ENCODE measurements around the gene ZBTB45. TPM values are rescaled to one million over a fixed set of nuclear protein-coding genes. Genes with fewer than 3 reads are reported as not detected.

The ZBTB45 gene
- total and polyA plus RNA-seq, 10 of the 15 experiments (the other 5 are each of a cell fraction or from before 2014, with no cell fraction given) = 0.29 to 17.2 (median 4.2) TPM

GRCh38 chr19:58515259-58515658 is 4.4 kb downstream of the ZBTB45 start:
- TSS peak; percentile 74 for BruUV-seq (replicated peaks)
- H2AFZ ChIP-seq (ENCODE audit: control insufficient read depth, low read depth, low read length) = no peak overlapping the region
- H3K79me2 ChIP-seq (ENCODE audit: control insufficient read depth, insufficient read depth, low read length) = peaks cover 39% of the 10 kb centered on the region
- H3K27ac ChIP-seq (ENCODE audit: control insufficient read depth, insufficient read depth) = no peak overlapping the region
- in situ Hi-C loops (cut with MboI) (no loop called here), intact Hi-C loops (cut with micrococcal nuclease; ENCODE audit: unreplicated experiment) (loop anchor here (2.0 to 5.0 kb wide), 2 partner anchors 44 to 188 kb away; partner anchors contain the start of genes UBE2M and ZSCAN22)
- peaks cover 20% of the 10 kb centered on the region for H3K4me1 ChIP-seq (ENCODE audit: control insufficient read depth, insufficient read depth, low read length)
- H3K9me3 ChIP-seq (replicated peaks; ENCODE audit: control insufficient read depth, insufficient read depth, low read length) = no peaks in the 10 kb centered on the region
- H3K9ac ChIP-seq (ENCODE audit: control insufficient read depth, insufficient read depth, low read length) = no peak overlapping the region
- no peaks in the 10 kb centered on the region for H3K27me3 ChIP-seq (replicated peaks in 1 of 2; ENCODE audit: control insufficient read depth in 2 of 2, insufficient read depth in 2 of 2, low read length in 1 of 2)
- ChIA-PET CTCF (interaction anchor here (1.4 to 1.7 kb wide), 2 partner anchors 168 to 206 kb away, joined by 4 to 6 read pairs; no protein-coding TSS in a partner anchor), RAD21 (ENCODE audit: unreplicated experiment) (no interaction called here), POLR2A (interaction anchor here (0.7 to 1.9 kb wide), 3 partner anchors 40 to 56 kb away, joined by 3 to 6 read pairs (median 3); partner anchors contain the start of gene CHMP2A), SMC1A (ENCODE audit: uncharacterized antibody, unreplicated experiment) (interaction anchor here (0.6 kb wide), 1 partner anchor 1220 kb away, joined by 3 read pairs; no protein-coding TSS in a partner anchor)
- no peak for ATAC-seq
- no peak for TF ChIP-seq ATF7 (IDR thresholded peaks at IDR 0.05; ENCODE audit: low read depth)
- TF ChIP-seq ZNF622 (IDR thresholded peaks at IDR 0.05) = no peak
- TF ChIP-seq MEF2B (IDR thresholded peaks at IDR 0.05; ENCODE audit: partially characterized antibody, poor library complexity, severe bottlenecking) = peak; percentile 70
- no peak for TF ChIP-seq TCF7 (IDR thresholded peaks at IDR 0.05; ENCODE audit: borderline replicate concordance)
- TF ChIP-seq, protein P1, sequence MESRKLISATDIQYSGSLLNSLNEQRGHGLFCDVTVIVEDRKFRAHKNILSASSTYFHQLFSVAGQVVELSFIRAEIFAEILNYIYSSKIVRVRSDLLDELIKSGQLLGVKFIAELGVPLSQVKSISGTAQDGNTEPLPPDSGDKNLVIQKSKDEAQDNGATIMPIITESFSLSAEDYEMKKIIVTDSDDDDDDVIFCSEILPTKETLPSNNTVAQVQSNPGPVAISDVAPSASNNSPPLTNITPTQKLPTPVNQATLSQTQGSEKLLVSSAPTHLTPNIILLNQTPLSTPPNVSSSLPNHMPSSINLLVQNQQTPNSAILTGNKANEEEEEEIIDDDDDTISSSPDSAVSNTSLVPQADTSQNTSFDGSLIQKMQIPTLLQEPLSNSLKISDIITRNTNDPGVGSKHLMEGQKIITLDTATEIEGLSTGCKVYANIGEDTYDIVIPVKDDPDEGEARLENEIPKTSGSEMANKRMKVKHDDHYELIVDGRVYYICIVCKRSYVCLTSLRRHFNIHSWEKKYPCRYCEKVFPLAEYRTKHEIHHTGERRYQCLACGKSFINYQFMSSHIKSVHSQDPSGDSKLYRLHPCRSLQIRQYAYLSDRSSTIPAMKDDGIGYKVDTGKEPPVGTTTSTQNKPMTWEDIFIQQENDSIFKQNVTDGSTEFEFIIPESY (IDR thresholded peaks at IDR 0.05) = no peak
- TF ChIP-seq, protein P2, sequence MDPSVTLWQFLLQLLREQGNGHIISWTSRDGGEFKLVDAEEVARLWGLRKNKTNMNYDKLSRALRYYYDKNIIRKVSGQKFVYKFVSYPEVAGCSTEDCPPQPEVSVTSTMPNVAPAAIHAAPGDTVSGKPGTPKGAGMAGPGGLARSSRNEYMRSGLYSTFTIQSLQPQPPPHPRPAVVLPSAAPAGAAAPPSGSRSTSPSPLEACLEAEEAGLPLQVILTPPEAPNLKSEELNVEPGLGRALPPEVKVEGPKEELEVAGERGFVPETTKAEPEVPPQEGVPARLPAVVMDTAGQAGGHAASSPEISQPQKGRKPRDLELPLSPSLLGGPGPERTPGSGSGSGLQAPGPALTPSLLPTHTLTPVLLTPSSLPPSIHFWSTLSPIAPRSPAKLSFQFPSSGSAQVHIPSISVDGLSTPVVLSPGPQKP (IDR thresholded peaks at IDR 0.05; ENCODE audit: low read depth, low read length) = no peak
- TF ChIP-seq HCFC1 (IDR thresholded peaks at IDR 0.05; ENCODE audit: low read length) = no peak
- H3K4me3 ChIP-seq = peak overlapping the region; percentile 72
- no peak for FAIRE-seq
- WGBS (ENCODE audit: insufficient coverage, insufficient replicate concordance, low lambda C conversion rate, missing lambda C conversion rate) = 82% methylated on average over 2 of the region's 2 CpGs
- no peaks in the 10 kb centered on the region for H4K20me1 ChIP-seq (ENCODE audit: control insufficient read depth, insufficient read depth)
- peak overlapping the region; percentile 44; the same call in 1 of the 2 replicates for H3K4me2 ChIP-seq (ENCODE audit: control insufficient read depth, insufficient read depth)
- DNase-seq (ENCODE audit: low read depth, low spot score) = no peak
- peaks cover 0 to 8% of the 10 kb centered on the region in 2 experiments; a peak in 3 of 4 replicates for H3K36me3 ChIP-seq (ENCODE audit: control insufficient read depth in 2 of 2, insufficient read depth in 2 of 2, low read length in 1 of 2)

Measured in GM12878 (cell line).